Immature natural killer cell (primary cell): ENCODE data around the gene FCER2. TPM values are rescaled to one million over a fixed set of nuclear protein-coding genes. Genes with fewer than 3 reads are reported as not detected.
A peak's percentile ranks its signal among the peaks of the same experiment; 100 is the strongest.

ENCODE experiments used
- DNase-seq, 3 donors: peaks; one replicate each; pipeline ENCODE4 v3.0.0; 2022; ENCODE audit warnings: mixed read lengths in 1 of 3
- H3K27ac Mint-ChIP-seq, 6 donors: one replicate each; pipeline ENCODE4 v1.8.0; 2020; ENCODE audit warnings: mixed read lengths in 6 of 6, mild to moderate bottlenecking in 5 of 6, inconsistent platforms in 4 of 6, moderate library complexity in 3 of 6
- H3K27me3 Mint-ChIP-seq, 3 donors: one replicate each; pipeline ENCODE4 v1.8.0; 2020 to 2021; ENCODE audit warnings: low read depth in 3 of 3, mild to moderate bottlenecking in 3 of 3, mixed read lengths in 3 of 3, moderate library complexity in 3 of 3, inconsistent platforms in 1 of 3
- H3K36me3 Mint-ChIP-seq, 3 donors: one replicate each; pipeline ENCODE4 v1.8.0; 2020; ENCODE audit warnings: mixed read lengths in 3 of 3, inconsistent platforms in 2 of 3, mild to moderate bottlenecking in 2 of 3
- H3K4me1 Mint-ChIP-seq, 2 donors: one replicate each; pipeline ENCODE4 v1.8.0; 2020; ENCODE audit warnings: inconsistent platforms in 2 of 2, mild to moderate bottlenecking in 2 of 2, mixed read lengths in 2 of 2, moderate library complexity in 1 of 2
- H3K4me3 Mint-ChIP-seq, 5 donors: one replicate each; pipeline ENCODE4 v1.8.0; 2020; ENCODE audit warnings: mild to moderate bottlenecking in 5 of 5, mixed read lengths in 5 of 5, inconsistent platforms in 3 of 5, moderate library complexity in 3 of 5
- H3K9me3 Mint-ChIP-seq, 6 donors: one replicate each; pipeline ENCODE4 v1.8.0; 2020; ENCODE audit warnings: mild to moderate bottlenecking in 6 of 6, mixed read lengths in 6 of 6, inconsistent platforms in 4 of 6, moderate library complexity in 3 of 6
- polyA plus RNA-seq, 3 donors: library from polyadenylated mRNA; unstranded; fragments of 300-500 nt; fragmentation: Illumina TruSeq; gene quantifications; one replicate each; pipeline ENCODE4 v1.2.3, GENCODE V29; 2021

FCER2 gene
- polyA plus RNA-seq, 3 donors from 2014 or later: 0.29 to 0.50 TPM; not detected in 1

GRCh38 chr19:7725791-7726190 lies 23.9 kb upstream of the FCER2 start:
- Mint-ChIP-seq H3K36me3 (no peaks in the 10 kb centered on the region), H3K9me3 (no peaks in the 10 kb centered on the region), H3K27ac (no peak overlapping the region), H3K4me3 (no peak overlapping the region), H3K27me3 (peaks cover 5 to 24% (median 13%) of the 10 kb centered on the region in 3 donors), H3K4me1 (no peaks in the 10 kb centered on the region)
- DNase-seq: no peak

- no peak overlapping the region for H3K4me3 Mint-ChIP-seq
Measured at GRCh38 chr19:7722231-7722651, 20.3 kb upstream of the FCER2 start.

GRCh38 chr19:7720351-7720750 lies 18.4 kb upstream of the FCER2 start:
- Mint-ChIP-seq H3K4me3 (no peak overlapping the region), H3K27ac (no peak overlapping the region), H3K27me3 (peaks cover 3 to 14% (median 8%) of the 10 kb centered on the region in 3 donors), H3K4me1 (peaks cover 0 to 2% of the 10 kb centered on the region in 2 donors), H3K9me3 (peaks cover 0 to 5% (median 4%) of the 10 kb centered on the region in 6 donors), H3K36me3 (peaks cover 0 to 3% (median 0%) of the 10 kb centered on the region in 3 donors)
- DNase-seq: no peak

More at GRCh38 chr19:7722231-7722651, 20.3 kb upstream of the FCER2 start:
- Mint-ChIP-seq H3K4me1 (peaks cover 0 to 2% of the 10 kb centered on the region in 2 donors), H3K27me3 (peaks cover 3 to 11% (median 4%) of the 10 kb centered on the region in 3 donors), H3K36me3 (no peaks in the 10 kb centered on the region), H3K27ac (no peak overlapping the region), H3K9me3 (no peaks in the 10 kb centered on the region)
- DNase-seq: no peak

GRCh38 chr19:7718668-7719067 lies 16.7 kb upstream of the FCER2 start:
- Mint-ChIP-seq H3K4me1 (peaks cover 0 to 2% of the 10 kb centered on the region in 2 donors), H3K4me3 (no peak overlapping the region)
- no peak for DNase-seq

DNA sequence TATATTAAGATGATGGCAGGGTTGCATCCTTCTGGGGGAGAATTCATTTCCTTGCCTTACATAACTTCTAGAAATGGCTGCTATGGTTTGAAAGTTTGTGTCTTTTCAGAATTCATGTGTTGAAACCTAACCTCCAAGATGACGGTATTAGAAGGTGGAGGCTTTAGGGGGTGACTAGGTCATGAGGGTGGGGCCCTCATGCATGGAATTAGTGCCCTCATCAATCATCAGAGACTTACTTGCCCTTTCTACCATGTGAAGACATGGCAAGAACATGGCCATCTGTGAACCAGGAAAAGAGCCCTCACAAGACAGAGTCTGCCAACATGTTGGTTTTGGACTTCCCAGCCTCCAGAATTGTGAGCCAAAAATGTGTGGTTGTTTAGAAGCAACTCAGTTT lies 14.8 kb upstream of the FCER2 start:
- Mint-ChIP-seq H3K9me3 (peaks cover 0 to 5% (median 4%) of the 10 kb centered on the region in 6 donors), H3K4me3 (no peak overlapping the region), H3K27ac (peak overlapping the region in 1 of 6 donors; percentile 11), H3K36me3 (peaks cover 0 to 3% (median 0%) of the 10 kb centered on the region in 3 donors), H3K4me1 (peaks cover 0 to 2% of the 10 kb centered on the region in 2 donors), H3K27me3 (peaks cover 1 to 8% (median 5%) of the 10 kb centered on the region in 3 donors)
- DNase-seq: no peak

More at GRCh38 chr19:7718668-7719067, 16.7 kb upstream of the FCER2 start:
- peaks cover 1 to 8% (median 8%) of the 10 kb centered on the region in 3 donors for H3K27me3 Mint-ChIP-seq
- no peak overlapping the region for H3K27ac Mint-ChIP-seq
- H3K9me3 Mint-ChIP-seq: peaks cover 0 to 5% (median 4%) of the 10 kb centered on the region in 6 donors
- H3K36me3 Mint-ChIP-seq: peaks cover 0 to 3% (median 0%) of the 10 kb centered on the region in 3 donors

DNA sequence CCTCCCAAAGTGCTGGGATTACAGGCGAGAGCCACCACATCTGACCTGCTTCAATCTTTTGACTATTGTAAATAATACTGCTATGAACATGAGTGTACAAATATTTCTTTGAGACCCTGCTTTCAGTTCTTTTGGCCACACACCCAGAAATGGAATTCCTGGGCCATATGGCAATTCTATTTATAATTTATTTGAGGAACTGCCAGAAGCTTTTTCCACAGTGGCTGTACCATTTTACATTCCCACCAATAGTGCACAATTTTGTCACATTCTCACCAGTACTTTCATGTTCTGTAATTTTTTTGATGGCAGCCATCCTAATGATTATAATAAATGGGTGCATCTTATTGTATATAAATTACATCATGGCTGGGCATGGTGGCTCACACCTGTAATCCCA lies 13.7 kb upstream of the FCER2 start:
- Mint-ChIP-seq H3K4me3 (no peak overlapping the region), H3K4me1 (peaks cover 0 to 2% of the 10 kb centered on the region in 2 donors), H3K9me3 (peaks cover 0 to 5% (median 4%) of the 10 kb centered on the region in 6 donors), H3K27ac (no peak overlapping the region), H3K27me3 (peaks cover 0 to 8% (median 4%) of the 10 kb centered on the region in 3 donors), H3K36me3 (peaks cover 0 to 3% (median 0%) of the 10 kb centered on the region in 3 donors)
- no peak for DNase-seq

DNA sequence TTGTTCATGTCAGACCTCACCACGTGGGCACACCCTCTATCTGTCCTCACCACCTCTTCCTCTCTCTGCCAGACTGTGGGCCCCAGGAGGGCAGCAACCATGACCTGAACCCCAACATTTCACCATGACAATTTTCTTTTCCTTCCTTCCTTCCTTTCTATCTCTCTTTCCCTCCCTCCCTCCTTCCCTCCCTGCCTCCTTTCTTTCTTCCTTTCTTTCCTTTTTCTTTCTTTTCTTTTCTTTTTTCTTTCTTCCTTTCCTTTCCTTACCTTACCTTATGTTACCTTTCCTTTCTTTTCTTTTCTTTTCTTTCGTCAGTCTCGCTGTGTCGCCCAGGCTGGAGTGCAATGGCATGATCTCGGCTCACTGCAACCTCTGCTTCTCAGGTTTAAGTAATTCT lies 8.7 kb upstream of the FCER2 start:
- H3K4me3 Mint-ChIP-seq: no peak overlapping the region

DNA sequence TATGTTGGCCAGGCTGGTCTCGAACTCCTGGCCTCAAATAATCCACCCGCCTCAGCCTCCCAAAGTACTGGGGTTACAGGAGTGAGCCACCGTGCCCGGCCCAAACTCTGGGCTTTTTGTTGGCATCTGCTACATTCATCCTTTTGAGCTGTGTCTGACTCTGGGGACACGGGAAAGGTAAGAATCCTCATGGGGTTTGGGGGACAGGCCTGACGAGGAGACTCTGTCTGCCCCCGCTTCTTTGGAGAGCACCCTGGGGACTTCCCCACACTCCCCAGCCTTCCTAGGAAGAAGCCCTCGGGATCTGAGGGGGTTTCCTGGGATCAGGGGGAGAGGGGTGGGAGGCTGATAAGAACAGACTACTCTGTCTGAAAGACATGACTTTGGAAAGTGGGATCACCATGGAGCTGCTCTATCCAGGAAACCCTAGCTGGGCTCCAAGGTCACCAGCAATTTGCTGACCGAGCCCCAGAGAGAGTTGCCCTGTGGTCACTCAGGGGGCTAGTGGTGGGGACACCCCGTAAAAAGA lies 8.1 kb upstream of the FCER2 start:
- Mint-ChIP-seq H3K27ac (no peak overlapping the region), H3K36me3 (no peaks in the 10 kb centered on the region), H3K9me3 (no peaks in the 10 kb centered on the region), H3K4me3 (no peak overlapping the region), H3K4me1 (peaks cover 15% of the 10 kb centered on the region in 2 donors), H3K27me3 (peaks cover 5 to 9% (median 7%) of the 10 kb centered on the region in 3 donors)
- DNase-seq: no peak

More for the DNA sequence above, 8.7 kb upstream of the FCER2 start:
- DNase-seq: no peak
- Mint-ChIP-seq H3K9me3 (no peaks in the 10 kb centered on the region), H3K36me3 (no peaks in the 10 kb centered on the region), H3K4me1 (peaks cover 12 to 13% of the 10 kb centered on the region in 2 donors), H3K27ac (no peak overlapping the region), H3K27me3 (peaks cover 2 to 9% (median 6%) of the 10 kb centered on the region in 3 donors)

GRCh38 chr19:7706955-7707456 lies 5.1 kb upstream of the FCER2 start:
- no peak for DNase-seq
- H3K4me1 Mint-ChIP-seq: peaks cover 15% of the 10 kb centered on the region in 2 donors
- H3K4me3 Mint-ChIP-seq: peak overlapping the region in 1 of 5 donors; percentile 44
- H3K36me3 Mint-ChIP-seq: no peaks in the 10 kb centered on the region
- peak overlapping the region in 2 of 6 donors; percentile 29 to 49 for H3K27ac Mint-ChIP-seq
- peaks cover 7 to 12% (median 12%) of the 10 kb centered on the region in 3 donors for H3K27me3 Mint-ChIP-seq
- no peaks in the 10 kb centered on the region for H3K9me3 Mint-ChIP-seq

DNA sequence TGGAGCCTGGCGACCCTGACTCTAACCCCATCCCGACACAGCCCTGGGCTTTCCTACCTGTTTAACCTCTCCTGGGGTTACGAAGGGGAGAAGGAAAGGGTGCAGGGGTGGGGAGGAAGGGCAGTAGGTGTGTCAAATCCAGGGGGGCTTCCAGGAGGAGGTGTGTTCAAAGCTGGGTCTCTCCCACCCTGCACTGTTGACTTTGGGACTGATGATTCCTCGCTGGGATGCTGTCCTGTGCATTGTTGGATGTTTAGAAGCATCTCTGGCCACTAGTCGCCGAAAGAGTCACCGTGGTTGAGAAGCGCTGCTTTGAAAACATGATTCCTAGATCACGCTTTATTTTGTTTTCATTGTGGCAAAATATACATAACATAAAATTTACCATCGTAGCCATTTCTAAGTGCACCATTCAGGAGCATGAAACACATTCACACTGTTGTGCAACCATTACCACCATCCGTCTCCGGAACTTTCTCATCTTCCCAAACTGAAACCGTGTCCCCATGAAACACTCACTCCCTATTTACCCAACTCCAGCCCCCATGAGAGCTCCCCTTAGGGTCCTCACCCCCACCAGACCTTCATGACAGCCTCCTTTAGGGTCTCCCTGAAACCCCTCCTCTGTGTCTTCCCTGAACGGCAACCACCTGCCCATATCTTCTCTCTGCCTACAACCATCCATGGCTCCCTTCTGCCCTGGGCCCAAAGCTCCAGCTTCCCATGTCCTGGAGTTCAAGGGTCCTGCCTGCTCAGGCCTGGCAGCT lies 4.4 kb upstream of the FCER2 start:
- Mint-ChIP-seq H3K27me3 (peaks cover 7 to 14% (median 12%) of the 10 kb centered on the region in 3 donors), H3K4me3 (peak overlapping the region in 3 of 5 donors; percentile 2 to 59 (median 15)), H3K9me3 (no peaks in the 10 kb centered on the region), H3K4me1 (peaks cover 15% of the 10 kb centered on the region in 2 donors), H3K36me3 (no peaks in the 10 kb centered on the region), H3K27ac (peak overlapping the region in 5 of 6 donors; percentile 29 to 54 (median 49))
- DNase-seq: no peak

GRCh38 chr19:7705387-7706187 lies 3.7 kb upstream of the FCER2 start:
- peak overlapping the region in 2 of 5 donors; percentile 15 to 59 for H3K4me3 Mint-ChIP-seq
- peak overlapping the region in 4 of 6 donors; percentile 46 to 64 (median 50) for H3K27ac Mint-ChIP-seq
- no peaks in the 10 kb centered on the region for H3K36me3 Mint-ChIP-seq
- H3K27me3 Mint-ChIP-seq: peaks cover 7 to 14% (median 10%) of the 10 kb centered on the region in 3 donors
- H3K4me1 Mint-ChIP-seq: peaks cover 15% of the 10 kb centered on the region in 2 donors
- DNase-seq: peak; percentile 32 to 47 (median 45)
- H3K9me3 Mint-ChIP-seq: no peaks in the 10 kb centered on the region

GRCh38 chr19:7704280-7705060 lies 2.5 kb upstream of the FCER2 start:
- H3K4me3 Mint-ChIP-seq: no peak overlapping the region
- no peak overlapping the region for H3K27ac Mint-ChIP-seq
- H3K4me1 Mint-ChIP-seq: peaks cover 15% of the 10 kb centered on the region in 2 donors
- peaks cover 0 to 2% (median 0%) of the 10 kb centered on the region in 6 donors for H3K9me3 Mint-ChIP-seq
- DNase-seq: no peak
- peaks cover 5 to 18% (median 7%) of the 10 kb centered on the region in 3 donors for H3K27me3 Mint-ChIP-seq
- H3K36me3 Mint-ChIP-seq: no peaks in the 10 kb centered on the region

DNA sequence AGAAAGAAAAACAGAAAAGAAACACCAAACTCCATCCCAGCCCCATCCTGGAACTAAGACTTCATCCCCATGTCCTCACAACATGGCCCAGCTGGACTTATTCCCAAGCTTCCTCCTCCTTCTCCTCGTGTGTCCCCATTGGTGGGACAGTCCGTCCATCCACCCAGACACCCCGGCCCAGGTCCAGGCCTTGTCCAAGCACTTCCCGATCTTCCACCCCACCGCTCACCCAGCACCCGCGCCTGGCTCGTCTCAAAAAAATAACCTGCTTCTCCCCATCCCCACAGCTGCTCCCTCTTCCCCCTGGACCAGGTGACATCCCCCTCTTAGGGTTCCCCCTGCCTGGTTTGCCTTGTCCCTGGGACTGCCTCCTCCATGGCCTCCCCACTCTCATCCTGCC lies 1.4 kb upstream of the FCER2 start:
- Mint-ChIP-seq H3K4me3 (no peak overlapping the region), H3K27ac (no peak overlapping the region), H3K27me3 (peaks cover 5 to 18% (median 7%) of the 10 kb centered on the region in 3 donors), H3K4me1 (peaks cover 15% of the 10 kb centered on the region in 2 donors), H3K9me3 (peaks cover 0 to 2% (median 0%) of the 10 kb centered on the region in 6 donors), H3K36me3 (no peaks in the 10 kb centered on the region)
- no peak for DNase-seq
